Measurements from ENCODE around the gene GH2. TPM values are rescaled to one million over a fixed set of nuclear protein-coding genes. Genes with fewer than 3 reads are reported as not detected.

Gene GH2
- polyA plus RNA-seq, 5 donors = not detected

Other genes with a start within 250 kb of the GH2 start
- gene LIMD2, start 181.8 kb downstream of the GH2 start, polyA plus RNA-seq (ENCODE audit: insufficient read depth in 1 of 5, insufficient read length in 5 of 5, low replicate concordance in 1 of 5) = 10 to 100 TPM; 26.0 to 49.7 (median 33.7) TPM
- 10 to 100 TPM; 66.2 to 89.5 (median 75.1) TPM for gene STRADA, start 140.1 kb downstream of the GH2 start, polyA plus RNA-seq (ENCODE audit: insufficient read depth in 1 of 5, insufficient read length in 5 of 5, low replicate concordance in 1 of 5)
- gene CCDC47, start 108.3 kb downstream of the GH2 start, polyA plus RNA-seq (ENCODE audit: insufficient read depth in 1 of 5, insufficient read length in 5 of 5, low replicate concordance in 1 of 5) = 100 to 1,000 TPM in 1 of 5 donors, 10 to 100 TPM in 4; 79.7 to 107 (median 85.9) TPM
- gene DDX42, start 107.8 kb downstream of the GH2 start, polyA plus RNA-seq (ENCODE audit: insufficient read depth in 1 of 5, insufficient read length in 5 of 5, low replicate concordance in 1 of 5) = 100 to 1,000 TPM; 169 to 235 (median 228) TPM
- 100 to 1,000 TPM; 130 to 146 (median 142) TPM for gene PSMC5, start 54.5 kb downstream of the GH2 start, polyA plus RNA-seq (ENCODE audit: insufficient read depth in 1 of 5, insufficient read length in 5 of 5, low replicate concordance in 1 of 5)
- 10 to 100 TPM; 48.7 to 81.2 (median 70.0) TPM for gene FTSJ3, start 54.3 kb downstream of the GH2 start, polyA plus RNA-seq (ENCODE audit: insufficient read depth in 1 of 5, insufficient read length in 5 of 5, low replicate concordance in 1 of 5)
- gene SMARCD2, start 39.3 kb downstream of the GH2 start, polyA plus RNA-seq (ENCODE audit: insufficient read depth in 1 of 5, insufficient read length in 5 of 5, low replicate concordance in 1 of 5) = 100 to 1,000 TPM; 111 to 147 (median 133) TPM
- 1 to 10 TPM in 1 of 5 donors, under 1 TPM in 1, not detected in 3; 0.88 to 5.8 TPM for gene CSH2, start 8.3 kb downstream of the GH2 start, polyA plus RNA-seq (ENCODE audit: insufficient read depth in 1 of 5, insufficient read length in 5 of 5, low replicate concordance in 1 of 5)
- gene CSH1, start 14.6 kb upstream of the GH2 start, polyA plus RNA-seq (ENCODE audit: insufficient read depth in 1 of 5, insufficient read length in 5 of 5, low replicate concordance in 1 of 5) = 1 to 10 TPM in 2 of 5 donors, under 1 TPM in 3; 0.32 to 9.5 (median 0.57) TPM
- gene CSHL1, start 29.3 kb upstream of the GH2 start, polyA plus RNA-seq (ENCODE audit: insufficient read depth in 1 of 5, insufficient read length in 5 of 5, low replicate concordance in 1 of 5) = under 1 TPM in 1 of 5 donors, not detected in 4; 0.74 TPM
- gene GH1, start 36.9 kb upstream of the GH2 start, polyA plus RNA-seq (ENCODE audit: insufficient read depth in 1 of 5, insufficient read length in 5 of 5, low replicate concordance in 1 of 5) = not detected
- gene CD79B, start 50.4 kb upstream of the GH2 start, polyA plus RNA-seq (ENCODE audit: insufficient read depth in 1 of 5, insufficient read length in 5 of 5, low replicate concordance in 1 of 5) = 1 to 10 TPM; 1.0 to 4.2 (median 1.9) TPM
- 1 to 10 TPM in 2 of 5 donors, under 1 TPM in 3; 0.36 to 2.2 (median 0.63) TPM for gene SCN4A, start 91.0 kb upstream of the GH2 start, polyA plus RNA-seq (ENCODE audit: insufficient read depth in 1 of 5, insufficient read length in 5 of 5, low replicate concordance in 1 of 5)
- 1 to 10 TPM; 4.5 to 8.9 (median 6.8) TPM for gene PRR29, start 116.4 kb upstream of the GH2 start, polyA plus RNA-seq (ENCODE audit: insufficient read depth in 1 of 5, insufficient read length in 5 of 5, low replicate concordance in 1 of 5)
- gene ICAM2, start 138.7 kb upstream of the GH2 start, polyA plus RNA-seq (ENCODE audit: insufficient read depth in 1 of 5, insufficient read length in 5 of 5, low replicate concordance in 1 of 5) = 10 to 100 TPM; 43.5 to 50.7 (median 46.8) TPM
- 10 to 100 TPM in 4 of 5 donors, 1 to 10 TPM in 1; 8.5 to 13.6 (median 10.5) TPM for gene ERN1, start 248.2 kb upstream of the GH2 start, polyA plus RNA-seq (ENCODE audit: insufficient read depth in 1 of 5, insufficient read length in 5 of 5, low replicate concordance in 1 of 5)